ENCODE results near the gene SAMD4A.

DNA sequence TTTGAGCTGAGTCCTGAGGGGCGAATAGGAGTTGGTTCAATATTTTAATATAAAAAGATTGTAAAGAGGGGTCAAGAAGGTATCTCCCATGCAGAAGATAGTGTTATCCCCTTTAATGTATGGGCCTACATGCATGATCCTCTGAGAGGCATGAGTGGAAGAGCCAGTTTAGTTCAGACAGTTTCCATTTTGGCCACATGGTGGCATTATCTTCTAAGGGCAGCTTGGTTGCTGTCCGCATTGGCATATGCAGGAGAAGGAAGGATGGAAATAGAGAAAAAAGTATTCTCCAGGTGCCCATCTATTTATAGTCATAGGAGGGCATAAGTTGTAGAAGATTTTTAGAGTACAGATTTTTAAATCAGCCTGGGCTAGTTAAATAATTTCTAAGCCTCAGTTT lies 5.4 kb downstream of the SAMD4A start:
- TF ChIP-seq, protein P1, sequence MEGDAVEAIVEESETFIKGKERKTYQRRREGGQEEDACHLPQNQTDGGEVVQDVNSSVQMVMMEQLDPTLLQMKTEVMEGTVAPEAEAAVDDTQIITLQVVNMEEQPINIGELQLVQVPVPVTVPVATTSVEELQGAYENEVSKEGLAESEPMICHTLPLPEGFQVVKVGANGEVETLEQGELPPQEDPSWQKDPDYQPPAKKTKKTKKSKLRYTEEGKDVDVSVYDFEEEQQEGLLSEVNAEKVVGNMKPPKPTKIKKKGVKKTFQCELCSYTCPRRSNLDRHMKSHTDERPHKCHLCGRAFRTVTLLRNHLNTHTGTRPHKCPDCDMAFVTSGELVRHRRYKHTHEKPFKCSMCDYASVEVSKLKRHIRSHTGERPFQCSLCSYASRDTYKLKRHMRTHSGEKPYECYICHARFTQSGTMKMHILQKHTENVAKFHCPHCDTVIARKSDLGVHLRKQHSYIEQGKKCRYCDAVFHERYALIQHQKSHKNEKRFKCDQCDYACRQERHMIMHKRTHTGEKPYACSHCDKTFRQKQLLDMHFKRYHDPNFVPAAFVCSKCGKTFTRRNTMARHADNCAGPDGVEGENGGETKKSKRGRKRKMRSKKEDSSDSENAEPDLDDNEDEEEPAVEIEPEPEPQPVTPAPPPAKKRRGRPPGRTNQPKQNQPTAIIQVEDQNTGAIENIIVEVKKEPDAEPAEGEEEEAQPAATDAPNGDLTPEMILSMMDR (IDR thresholded peaks at IDR 0.05; ENCODE audit: insufficient read depth, low read length, poor library complexity, severe bottlenecking), result peak; percentile 38
- no peak for TF ChIP-seq EZH2phosphoT487 (conservative IDR thresholded peaks at IDR 0.05; ENCODE audit: low read length)

Data from SU-DHL-6 (cell line).